ENCODE data around the gene TMC4.

DNA sequence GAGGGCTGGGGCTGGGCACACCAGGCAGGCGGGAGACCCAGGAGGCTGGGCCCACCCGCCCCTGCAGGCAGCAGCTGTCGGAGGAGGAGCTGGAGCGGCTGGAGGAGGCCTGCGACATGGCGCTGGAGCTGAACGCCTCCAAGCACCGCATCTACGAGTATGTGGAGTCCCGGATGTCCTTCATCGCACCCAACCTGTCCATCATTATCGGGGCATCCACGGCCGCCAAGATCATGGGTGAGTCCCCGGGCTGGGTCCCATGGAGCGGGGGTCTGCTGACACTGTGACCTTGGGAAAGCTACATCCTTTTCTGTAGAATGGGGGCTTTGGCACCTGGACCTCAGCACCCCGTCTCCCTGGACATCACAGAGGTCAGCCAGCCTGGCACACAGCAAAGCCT, 49.3 kb downstream of the TMC4 start:
- TF ChIP-seq CTCF (IDR thresholded peaks at IDR 0.05 in 4 of 5, conservative IDR thresholded peaks at IDR 0.05 in 1 of 5) (no peak), POLR2A (IDR thresholded peaks at IDR 0.05) (no peak)

Data from gastrocnemius medialis (tissue), 4 donors.